Kidney epithelial cell (primary cell): ENCODE measurements around the gene TMEM120B. TPM values are rescaled to one million over a fixed set of nuclear protein-coding genes. Genes with fewer than 3 reads are reported as not detected.

Source experiments
- DNase-seq: peaks from one replicate; pipeline ENCODE4 v3.0.0-alpha.2; 2010; ENCODE audit warnings: low read depth
- H3K27me3 ChIP-seq: 2 replicates; pipeline ENCODE4 v1.6.0; 2011; ENCODE audit warnings: low read length; ENCODE audit not compliant: control insufficient read depth, insufficient read depth
- H3K36me3 ChIP-seq: 2 replicates; pipeline ENCODE4 v1.5.1; 2011; ENCODE audit warnings: low read length; ENCODE audit not compliant: control insufficient read depth, insufficient read depth
- H3K4me3 ChIP-seq: 2 replicates; pipeline ENCODE4 v1.5.1; 2011; ENCODE audit warnings: low read depth, mild to moderate bottlenecking, control low read depth, low read length
- total RNA-seq: library from RNA; depleted of rRNA; stranded (reverse); fragments of >200 nt; gene quantifications from 2 replicates; pipeline ENCODE4 v1.2.3, GENCODE V29; 2015
- TF ChIP-seq, protein P1 (sequence below): IDR thresholded peaks from 2 replicates; pipeline ENCODE4 v1.5.1; 2011; ENCODE audit warnings: mild to moderate bottlenecking, moderate library complexity, low read length, control low read depth, inconsistent platforms; ENCODE audit not compliant: insufficient read depth, poor library complexity, severe bottlenecking

Gene TMEM120B
- total RNA-seq, 1 donor from 2014 or later: 8.8 TPM

DNA sequence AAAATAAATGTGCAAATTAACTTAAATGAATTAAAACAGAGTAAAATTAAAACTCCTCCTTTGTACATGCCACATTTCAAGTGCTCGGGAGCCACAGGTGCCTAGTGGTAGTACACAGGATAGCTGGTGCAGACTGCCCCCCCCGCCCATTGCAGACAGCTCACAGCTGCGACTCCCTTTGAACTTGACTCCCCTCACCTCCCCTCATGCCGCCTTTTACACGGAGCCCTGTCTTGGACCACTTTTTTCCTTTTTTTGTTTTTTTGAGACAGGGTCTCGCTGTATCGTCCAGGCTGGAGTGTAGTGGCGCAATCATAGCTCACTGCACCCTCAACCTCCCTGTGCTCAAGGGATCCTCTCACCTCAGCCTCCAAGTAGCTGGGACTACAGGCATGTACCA is 102.7 kb downstream of the TMEM120B start:
- TF ChIP-seq, protein P1, sequence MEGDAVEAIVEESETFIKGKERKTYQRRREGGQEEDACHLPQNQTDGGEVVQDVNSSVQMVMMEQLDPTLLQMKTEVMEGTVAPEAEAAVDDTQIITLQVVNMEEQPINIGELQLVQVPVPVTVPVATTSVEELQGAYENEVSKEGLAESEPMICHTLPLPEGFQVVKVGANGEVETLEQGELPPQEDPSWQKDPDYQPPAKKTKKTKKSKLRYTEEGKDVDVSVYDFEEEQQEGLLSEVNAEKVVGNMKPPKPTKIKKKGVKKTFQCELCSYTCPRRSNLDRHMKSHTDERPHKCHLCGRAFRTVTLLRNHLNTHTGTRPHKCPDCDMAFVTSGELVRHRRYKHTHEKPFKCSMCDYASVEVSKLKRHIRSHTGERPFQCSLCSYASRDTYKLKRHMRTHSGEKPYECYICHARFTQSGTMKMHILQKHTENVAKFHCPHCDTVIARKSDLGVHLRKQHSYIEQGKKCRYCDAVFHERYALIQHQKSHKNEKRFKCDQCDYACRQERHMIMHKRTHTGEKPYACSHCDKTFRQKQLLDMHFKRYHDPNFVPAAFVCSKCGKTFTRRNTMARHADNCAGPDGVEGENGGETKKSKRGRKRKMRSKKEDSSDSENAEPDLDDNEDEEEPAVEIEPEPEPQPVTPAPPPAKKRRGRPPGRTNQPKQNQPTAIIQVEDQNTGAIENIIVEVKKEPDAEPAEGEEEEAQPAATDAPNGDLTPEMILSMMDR: no peak
- Histone ChIP-seq H3K4me3 (no peak overlapping the region), H3K27me3 (no peaks in the 10 kb centered on the region), H3K36me3 (peaks cover 5% of the 10 kb centered on the region)
- no peak for DNase-seq

GRCh38 chr12:121816925-121817647 is 104.5 kb downstream of the TMEM120B start:
- TF ChIP-seq, protein P1: no peak
- no peaks in the 10 kb centered on the region for H3K27me3 ChIP-seq
- H3K4me3 ChIP-seq: no peak overlapping the region
- DNase-seq: no peak
- peaks cover 5% of the 10 kb centered on the region for H3K36me3 ChIP-seq

GRCh38 chr12:121817648-121818043 is 105.1 kb downstream of the TMEM120B start:
- TF ChIP-seq, protein P1: no peak
- DNase-seq: no peak
- H3K27me3 ChIP-seq: no peaks in the 10 kb centered on the region
- peaks cover 5% of the 10 kb centered on the region for H3K36me3 ChIP-seq
- no peak overlapping the region for H3K4me3 ChIP-seq

- no peak for DNase-seq
- Histone ChIP-seq H3K4me3 (no peak overlapping the region), H3K36me3 (peaks cover 3% of the 10 kb centered on the region), H3K27me3 (no peaks in the 10 kb centered on the region)
- TF ChIP-seq, protein P1: no peak
These were observed 106.8 kb downstream of the TMEM120B start for GRCh38 chr12:121819212-121819949.

DNA sequence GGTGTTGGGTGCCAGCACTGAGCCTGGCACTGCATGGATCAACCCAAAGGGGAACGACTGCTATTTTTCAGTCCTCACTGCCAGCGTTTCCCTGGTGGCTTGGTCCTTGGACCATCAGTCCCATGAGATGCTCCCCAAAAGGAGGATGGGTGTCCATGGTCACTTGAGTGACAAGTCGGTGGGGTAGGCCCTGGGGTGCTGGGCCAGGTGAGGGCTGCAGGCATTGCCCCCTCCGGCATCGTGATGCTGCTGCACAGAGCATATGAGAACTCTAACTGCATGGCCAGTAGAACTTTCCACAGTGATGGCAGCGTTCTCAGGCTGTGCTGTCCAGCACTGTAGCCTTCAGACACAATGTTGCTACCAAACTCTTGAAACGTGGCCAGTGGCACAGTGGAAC is 107.5 kb downstream of the TMEM120B start:
- no peak overlapping the region for H3K4me3 ChIP-seq
- H3K27me3 ChIP-seq: no peaks in the 10 kb centered on the region
- peaks cover 3% of the 10 kb centered on the region for H3K36me3 ChIP-seq
- TF ChIP-seq, protein P1: no peak
- DNase-seq: no peak
